Mesothelial cell of epicardium (in vitro differentiated cells): ENCODE measurements around the gene GSN. TPM values are rescaled to one million over a fixed set of nuclear protein-coding genes. Genes with fewer than 3 reads are reported as not detected.

ENCODE experiments used
- DNase-seq, 2 experiments: peaks; one replicate each; pipeline ENCODE4 v3.0.0; 2021; ENCODE audit warnings: low spot score in 2 of 2; ENCODE audit not compliant: unreplicated experiment in 2 of 2
- H3K27ac Mint-ChIP-seq: 2 replicates; pipeline ENCODE4 v1.8.0; 2021; ENCODE audit warnings: mixed read lengths
- H3K27me3 Mint-ChIP-seq: 2 replicates; pipeline ENCODE4 v1.8.0; 2021; ENCODE audit warnings: low read depth, mixed read lengths
- H3K36me3 Mint-ChIP-seq: 2 replicates; pipeline ENCODE4 v1.8.0; 2021; ENCODE audit warnings: mixed read lengths
- H3K4me1 Mint-ChIP-seq: 2 replicates; pipeline ENCODE4 v1.8.0; 2021; ENCODE audit warnings: mixed read lengths
- H3K4me3 Mint-ChIP-seq: 2 replicates; pipeline ENCODE4 v1.8.0; 2021; ENCODE audit warnings: mild to moderate bottlenecking, moderate library complexity, mixed read lengths
- H3K9me3 Mint-ChIP-seq: 2 replicates; pipeline ENCODE4 v1.8.0; 2021; ENCODE audit warnings: mixed read lengths
- total RNA-seq: library from RNA; stranded (reverse); gene quantifications from 3 replicates; pipeline ENCODE4 v1.2.1, GENCODE V29; 2021
- TF ChIP-seq, protein P1 (sequence below): fragments of 200-600 bp; sonication (generic); IDR thresholded peaks from one replicate; pipeline ENCODE4 v1.5.0; 2021; ENCODE audit warnings: antibody characterized with exemption; ENCODE audit not compliant: unreplicated experiment

Gene GSN
- total RNA-seq, 1 donor from 2014 or later = 114 TPM

GRCh38 chr9:121380846-121381245 is 112.9 kb downstream of the GSN start:
- TF ChIP-seq, protein P1, sequence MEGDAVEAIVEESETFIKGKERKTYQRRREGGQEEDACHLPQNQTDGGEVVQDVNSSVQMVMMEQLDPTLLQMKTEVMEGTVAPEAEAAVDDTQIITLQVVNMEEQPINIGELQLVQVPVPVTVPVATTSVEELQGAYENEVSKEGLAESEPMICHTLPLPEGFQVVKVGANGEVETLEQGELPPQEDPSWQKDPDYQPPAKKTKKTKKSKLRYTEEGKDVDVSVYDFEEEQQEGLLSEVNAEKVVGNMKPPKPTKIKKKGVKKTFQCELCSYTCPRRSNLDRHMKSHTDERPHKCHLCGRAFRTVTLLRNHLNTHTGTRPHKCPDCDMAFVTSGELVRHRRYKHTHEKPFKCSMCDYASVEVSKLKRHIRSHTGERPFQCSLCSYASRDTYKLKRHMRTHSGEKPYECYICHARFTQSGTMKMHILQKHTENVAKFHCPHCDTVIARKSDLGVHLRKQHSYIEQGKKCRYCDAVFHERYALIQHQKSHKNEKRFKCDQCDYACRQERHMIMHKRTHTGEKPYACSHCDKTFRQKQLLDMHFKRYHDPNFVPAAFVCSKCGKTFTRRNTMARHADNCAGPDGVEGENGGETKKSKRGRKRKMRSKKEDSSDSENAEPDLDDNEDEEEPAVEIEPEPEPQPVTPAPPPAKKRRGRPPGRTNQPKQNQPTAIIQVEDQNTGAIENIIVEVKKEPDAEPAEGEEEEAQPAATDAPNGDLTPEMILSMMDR = no peak
- H3K9me3 Mint-ChIP-seq = peaks cover 8% of the 10 kb centered on the region
- H3K27ac Mint-ChIP-seq = no peak overlapping the region
- H3K27me3 Mint-ChIP-seq = no peaks in the 10 kb centered on the region
- no peak overlapping the region for H3K4me3 Mint-ChIP-seq
- DNase-seq = no peak
- H3K4me1 Mint-ChIP-seq = peaks cover 7% of the 10 kb centered on the region
- H3K36me3 Mint-ChIP-seq = peaks cover 3% of the 10 kb centered on the region

Other genes starting within 250 kb of the GSN start
- gene C5, start 217.9 kb upstream of the GSN start, total RNA-seq = 3.1 to 4.0 TPM (median 4.0 TPM) in 3 replicates
- 23.3 to 26.1 TPM (median 23.8 TPM) in 3 replicates for gene CNTRL, start 193.2 kb upstream of the GSN start, total RNA-seq
- 54.9 to 61.5 TPM (median 58.3 TPM) in 3 replicates for gene RAB14, start 66.3 kb upstream of the GSN start, total RNA-seq
- gene STOM, start 102.1 kb downstream of the GSN start, total RNA-seq = 48.4 to 53.9 TPM (median 53.2 TPM) in 3 replicates
- 0.22 TPM in 1 of 3 replicates, not detected in the others for gene GGTA1, start 231.7 kb downstream of the GSN start, total RNA-seq